Liver (tissue), 3 donors: ENCODE results near the gene PDCL2.

Experiments used
- ATF3 ChIP-seq: IDR thresholded peaks from 2 replicates; pipeline ENCODE4 v1.6.1; 2016; ENCODE audit warnings: antibody characterized with exemption
- CTCF ChIP-seq: fragments of 150-350 bp; IDR thresholded peaks from 2 replicates; pipeline ENCODE4 v1.5.1; 2017; ENCODE audit warnings: improper control_type of control experiment, low read depth, low read length; ENCODE audit not compliant: missing input control
- EGR1 ChIP-seq, 2 donors: IDR thresholded peaks; 2 replicates each; pipeline ENCODE4 v1.6.1; 2016 to 2018; ENCODE audit warnings: antibody characterized with exemption in 2 of 2, low read depth in 2 of 2
- GABPA ChIP-seq, 2 donors: IDR thresholded peaks in 1 of 2; conservative IDR thresholded peaks in 1 of 2; 2 replicates each; pipeline ENCODE4 v1.6.1; 2016; ENCODE audit warnings: antibody characterized with exemption in 2 of 2, mild to moderate bottlenecking in 1 of 2, moderate library complexity in 1 of 2
- HNF4A ChIP-seq, 2 donors: conservative IDR thresholded peaks; 2 replicates each; pipeline ENCODE4 v1.6.1; 2016; ENCODE audit warnings: antibody characterized with exemption in 2 of 2, mild to moderate bottlenecking in 2 of 2
- JUND ChIP-seq, 2 donors: IDR thresholded peaks; 2 replicates each; pipeline ENCODE4 v1.6.1; 2016; ENCODE audit warnings: antibody characterized with exemption in 2 of 2
- MAX ChIP-seq: IDR thresholded peaks from 2 replicates; pipeline ENCODE4 v1.6.1; 2016; ENCODE audit warnings: antibody characterized with exemption
- NR2F2 ChIP-seq: IDR thresholded peaks from 2 replicates; pipeline ENCODE4 v1.6.1; 2016; ENCODE audit warnings: antibody characterized with exemption
- RAD21 ChIP-seq, 2 donors: IDR thresholded peaks; 2 replicates each; pipeline ENCODE4 v1.6.1; 2016; ENCODE audit warnings: antibody characterized with exemption in 2 of 2, mild to moderate bottlenecking in 2 of 2
- REST ChIP-seq: IDR thresholded peaks from 2 replicates; pipeline ENCODE4 v1.6.1; 2016; ENCODE audit warnings: antibody characterized with exemption, mild to moderate bottlenecking
- YY1 ChIP-seq: IDR thresholded peaks from 2 replicates; pipeline ENCODE4 v1.6.1; 2016; ENCODE audit warnings: antibody characterized with exemption, mild to moderate bottlenecking
- donor health status: healthy.
- donor health status: healthy.

- TF ChIP-seq CTCF (no peak), GABPA (IDR thresholded peaks at IDR 0.05 in 1 of 2, conservative IDR thresholded peaks at IDR 0.05 in 1 of 2) (no peak), MAX (no peak), RAD21 (IDR thresholded peaks at IDR 0.05) (no peak), ATF3 (no peak), EGR1 (IDR thresholded peaks at IDR 0.05; ENCODE audit: low read depth in 2 of 2) (no peak), YY1 (no peak), NR2F2 (no peak), JUND (IDR thresholded peaks at IDR 0.05) (no peak), REST (no peak), HNF4A (conservative IDR thresholded peaks at IDR 0.05) (no peak)
Measured at GRCh38 chr4:55553441-55554201, 38.4 kb downstream of the PDCL2 start.
